Smooth muscle cell (in vitro differentiated cells): ENCODE measurements around the gene MRPL57. TPM values are rescaled to one million over a fixed set of nuclear protein-coding genes. Genes with fewer than 3 reads are reported as not detected.
A peak's percentile ranks its signal among the peaks of the same experiment; 100 is the strongest.
"Not testable (repeated sequence)": the region's sequence is repeated elsewhere in the genome, so short reads cannot be mapped to it uniquely, and the experiment has no call there.

Source experiments
- DNase-seq: peaks from one replicate; lab custom pipeline; 2025; ENCODE audit not compliant: unreplicated experiment; lab: John Stamatoyannopoulos, UW
- H2AFZ ChIP-seq: fragments of 200-600 bp; sonication (generic); 2 replicates; pipeline ENCODE4 v1.6.0; 2016; ENCODE audit warnings: antibody characterized with exemption, low read depth, mild to moderate bottlenecking
- H3F3A ChIP-seq: fragments of 200-600 bp; sonication (generic); 2 replicates; pipeline ENCODE4 v1.6.0; 2017; ENCODE audit warnings: antibody characterized with exemption, low read depth
- H3K27ac ChIP-seq: fragments of 200-600 bp; sonication (generic); 2 replicates; pipeline ENCODE4 v1.5.1; 2016; ENCODE audit warnings: low read depth, mild to moderate bottlenecking
- H3K27me3 ChIP-seq: fragments of 200-600 bp; sonication (generic); 2 replicates; pipeline ENCODE4 v1.6.1; 2016; ENCODE audit warnings: low read depth, mild to moderate bottlenecking
- H3K36me3 ChIP-seq: fragments of 200-600 bp; sonication (generic); 2 replicates; pipeline ENCODE4 v1.5.1; 2016; ENCODE audit warnings: low read depth
- H3K4me1 ChIP-seq: fragments of 200-600 bp; sonication (generic); 2 replicates; pipeline ENCODE4 v1.5.1; 2016; ENCODE audit warnings: low read depth
- H3K4me2 ChIP-seq: fragments of 200-600 bp; sonication (generic); 2 replicates; pipeline ENCODE4 v1.6.0; 2016; ENCODE audit warnings: mild to moderate bottlenecking
- H3K4me3 ChIP-seq: fragments of 200-600 bp; sonication (generic); 2 replicates; pipeline ENCODE4 v1.5.1; 2016; ENCODE audit warnings: mild to moderate bottlenecking
- H3K79me2 ChIP-seq: fragments of 200-600 bp; sonication (generic); 2 replicates; pipeline ENCODE4 v1.6.0; 2016; ENCODE audit warnings: low read depth, mild to moderate bottlenecking
- H3K9ac ChIP-seq: fragments of 200-600 bp; sonication (generic); 2 replicates; pipeline ENCODE4 v1.6.0; 2016; ENCODE audit warnings: low read depth
- H3K9me3 ChIP-seq: fragments of 200-600 bp; sonication (generic); replicated peaks from 2 replicates; pipeline ENCODE4 v1.5.1; 2016; ENCODE audit warnings: low read depth
- H4K20me1 ChIP-seq: fragments of 200-600 bp; sonication (generic); 2 replicates; pipeline ENCODE4 v1.6.0; 2016; ENCODE audit warnings: low read depth
- CTCF ChIP-seq: fragments of 200-600 bp; sonication (generic); IDR thresholded peaks from 2 replicates; pipeline ENCODE4 v1.5.1; 2017; ENCODE audit warnings: borderline replicate concordance, mild to moderate bottlenecking, antibody characterized with exemption; ENCODE audit not compliant: insufficient read depth, poor library complexity, severe bottlenecking
- WGBS: methylation state at CpG from one replicate; pipeline ENCODE4 v1.1.7; 2016; ENCODE audit warnings: low lambda C conversion rate; 5-methylcytosine and 5-hydroxymethylcytosine counted together
- polyA plus RNA-seq: library from polyadenylated mRNA; unstranded; fragments of >200 nt; fragmentation: Nextera tagmentation; extraction: Ambion mirVana; gene quantifications from 2 replicates; pipeline ENCODE4 v1.2.1, GENCODE V29; 2016
- total RNA-seq: library from RNA; depleted of rRNA; stranded (reverse); fragments of >200 nt; gene quantifications from 2 replicates; pipeline ENCODE4 v1.2.3, GENCODE V29; 2014

Gene MRPL57
- total and polyA plus RNA-seq, 2 experiments from 2014 or later = 18.6 to 31.0 TPM

- no peak for TF ChIP-seq CTCF
- Histone ChIP-seq H3K9ac (no peak overlapping the region), H3K9me3 (no peaks in the 10 kb centered on the region), H3K27ac (no peak overlapping the region), H3K4me2 (no peak overlapping the region), H2AFZ (no peak overlapping the region), H3F3A (peaks cover 4% of the 10 kb centered on the region), H3K79me2 (no peaks in the 10 kb centered on the region), H3K4me1 (no peaks in the 10 kb centered on the region), H4K20me1 (no peaks in the 10 kb centered on the region), H3K36me3 (no peaks in the 10 kb centered on the region), H3K4me3 (no peak overlapping the region), H3K27me3 (no peaks in the 10 kb centered on the region)
- DNase-seq = no peak
- WGBS = 97% methylated on average over 9 of the region's 9 CpGs
Measured at GRCh38 chr13:21171420-21171819, 5.0 kb upstream of the MRPL57 start.

DNA sequence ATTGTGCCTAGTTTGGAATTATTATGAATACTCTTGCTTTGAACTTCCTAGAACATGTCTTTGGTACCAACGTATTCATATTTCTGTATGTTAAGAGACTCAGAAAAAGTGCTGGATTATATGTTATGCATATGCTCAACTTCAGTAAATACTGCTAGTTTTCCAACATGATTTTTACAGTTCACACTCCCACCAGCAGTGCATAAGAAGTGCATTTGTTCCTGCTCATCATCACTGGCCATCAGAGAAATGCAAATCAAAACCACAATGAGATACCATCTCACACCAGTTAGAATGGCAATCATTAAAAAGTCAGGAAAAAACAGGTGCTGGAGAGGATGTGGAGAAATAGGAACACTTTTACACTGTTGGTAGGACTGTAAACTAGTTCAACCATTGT is 2.7 kb upstream of the MRPL57 start:
- H3K9ac ChIP-seq, H3K4me2 ChIP-seq, DNase-seq, H3F3A ChIP-seq, H3K27ac ChIP-seq, H3K4me1 ChIP-seq, H4K20me1 ChIP-seq, H2AFZ ChIP-seq, H3K27me3 ChIP-seq, H3K36me3 ChIP-seq, H3K4me3 ChIP-seq, H3K9me3 ChIP-seq: not testable (repeated sequence)
- H3K79me2 ChIP-seq = peaks cover 14% of the 10 kb centered on the region
- WGBS = 0% methylated on average over 1 of the region's 1 CpG

DNA sequence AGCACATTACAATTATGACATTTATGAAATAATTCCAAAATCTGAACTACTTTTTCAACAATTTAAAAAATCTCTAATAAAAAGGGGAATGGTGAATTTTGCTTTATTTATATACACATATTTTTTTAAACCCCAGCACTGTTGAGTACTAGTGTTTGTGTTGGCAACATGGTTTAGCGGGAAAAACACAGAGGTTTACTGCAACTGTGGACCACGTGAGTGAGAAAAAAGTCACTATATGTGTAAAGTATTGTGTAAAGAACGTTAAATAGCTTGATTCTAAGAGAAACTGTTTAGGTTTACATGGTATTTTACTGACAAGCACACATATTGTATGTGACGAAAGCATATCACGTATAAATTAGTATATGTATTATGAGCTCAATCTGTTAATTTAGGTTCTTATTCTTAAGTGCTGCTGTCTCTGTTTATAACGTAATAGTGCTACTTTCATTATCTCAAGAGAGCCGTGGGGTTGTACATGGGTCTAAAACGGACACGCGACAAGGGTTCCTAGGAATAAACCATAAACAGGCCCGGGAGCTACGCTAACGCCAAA is 723 bp upstream of the MRPL57 start:
- no peak for DNase-seq
- H2AFZ ChIP-seq = peak overlapping the region; percentile 96
- H3K9me3 ChIP-seq = no peaks in the 10 kb centered on the region
- TF ChIP-seq CTCF = no peak
- H3K27ac ChIP-seq = peak overlapping the region; percentile 81
- H3K4me1 ChIP-seq = peaks cover 8% of the 10 kb centered on the region
- H3F3A ChIP-seq = peaks cover 4% of the 10 kb centered on the region
- H4K20me1 ChIP-seq = no peaks in the 10 kb centered on the region
- H3K9ac ChIP-seq = peak overlapping the region; percentile 86
- H3K79me2 ChIP-seq = peaks cover 14% of the 10 kb centered on the region
- no peaks in the 10 kb centered on the region for H3K27me3 ChIP-seq
- peak overlapping the region; percentile 86 for H3K4me2 ChIP-seq
- no peaks in the 10 kb centered on the region for H3K36me3 ChIP-seq
- peak overlapping the region; percentile 96 for H3K4me3 ChIP-seq
- WGBS = 4% methylated on average over 13 of the region's 13 CpGs

GRCh38 chr13:21176982-21177284 is 475 bp downstream of the MRPL57 start:
- Histone ChIP-seq H3K79me2 (peaks cover 14% of the 10 kb centered on the region), H3K27me3 (no peaks in the 10 kb centered on the region), H2AFZ (peak overlapping the region; percentile 96), H3K4me2 (peak overlapping the region; percentile 86), H3K4me3 (peak overlapping the region; percentile 96), H4K20me1 (no peaks in the 10 kb centered on the region), H3K9ac (peak overlapping the region; percentile 86), H3K9me3 (no peaks in the 10 kb centered on the region), H3K4me1 (peaks cover 8% of the 10 kb centered on the region), H3K27ac (peak overlapping the region; percentile 81), H3F3A (peaks cover 4% of the 10 kb centered on the region), H3K36me3 (no peaks in the 10 kb centered on the region)
- WGBS = under 1% methylated on average over 26 of the region's 26 CpGs
- TF ChIP-seq CTCF = no peak
- no peak for DNase-seq
